Measurements from ENCODE around the gene FOXP1.

DNA sequence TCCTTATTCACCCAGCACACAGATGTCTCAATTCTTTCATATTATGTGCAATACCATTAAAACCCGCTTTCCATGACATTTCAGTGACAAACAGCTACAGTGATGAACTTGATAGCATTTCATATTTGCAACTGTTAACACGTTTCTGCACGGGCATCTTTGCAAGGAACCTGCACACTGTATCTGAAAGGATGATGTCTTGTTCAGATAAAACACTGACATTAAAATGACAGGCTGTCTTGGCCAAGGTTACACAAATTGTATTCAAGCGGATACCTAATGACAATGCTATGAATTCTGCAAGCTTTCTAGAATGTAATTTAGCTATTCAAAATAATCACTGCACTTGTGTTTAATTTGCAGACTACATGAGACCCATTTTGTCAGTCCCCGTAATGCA, 529.2 kb downstream of the FOXP1 start:
- no peak for TF ChIP-seq ISL1 (CRISPR knock-in tag; IDR thresholded peaks at IDR 0.05)
- TF ChIP-seq, protein P1, sequence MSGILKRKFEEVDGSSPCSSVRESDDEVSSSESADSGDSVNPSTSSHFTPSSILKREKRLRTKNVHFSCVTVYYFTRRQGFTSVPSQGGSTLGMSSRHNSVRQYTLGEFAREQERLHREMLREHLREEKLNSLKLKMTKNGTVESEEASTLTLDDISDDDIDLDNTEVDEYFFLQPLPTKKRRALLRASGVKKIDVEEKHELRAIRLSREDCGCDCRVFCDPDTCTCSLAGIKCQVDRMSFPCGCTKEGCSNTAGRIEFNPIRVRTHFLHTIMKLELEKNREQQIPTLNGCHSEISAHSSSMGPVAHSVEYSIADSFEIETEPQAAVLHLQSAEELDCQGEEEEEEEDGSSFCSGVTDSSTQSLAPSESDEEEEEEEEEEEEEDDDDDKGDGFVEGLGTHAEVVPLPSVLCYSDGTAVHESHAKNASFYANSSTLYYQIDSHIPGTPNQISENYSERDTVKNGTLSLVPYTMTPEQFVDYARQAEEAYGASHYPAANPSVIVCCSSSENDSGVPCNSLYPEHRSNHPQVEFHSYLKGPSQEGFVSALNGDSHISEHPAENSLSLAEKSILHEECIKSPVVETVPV (CRISPR knock-in tag; IDR thresholded peaks at IDR 0.05), result no peak
- TF ChIP-seq BACH2 (CRISPR knock-in tag; IDR thresholded peaks at IDR 0.05; ENCODE audit: borderline replicate concordance), result no peak

All from SK-N-SH treated with all-trans-retinoic acid at 6 μM for 48 hours (cell line).